H1 (cell line): Measurements from ENCODE around the gene CORO1C. TPM values are rescaled to one million over a fixed set of nuclear protein-coding genes. Genes with fewer than 3 reads are reported as not detected.

Experiments
- BCL11A ChIP-seq, 2 experiments: IDR thresholded peaks; one replicate each; pipeline ENCODE4 v1.6.1; 2011; ENCODE audit warnings: low read depth in 2 of 2, low read length in 2 of 2, mild to moderate bottlenecking in 2 of 2
- CREB1 ChIP-seq: IDR thresholded peaks from 2 replicates; pipeline ENCODE4 v1.6.1; 2012; ENCODE audit warnings: inconsistent platforms
- GABPA ChIP-seq: IDR thresholded peaks from 2 replicates; pipeline ENCODE4 v1.6.1; 2011; ENCODE audit warnings: mild to moderate bottlenecking, low read length, moderate library complexity, borderline replicate concordance; ENCODE audit not compliant: insufficient read depth
- NANOG ChIP-seq: IDR thresholded peaks from 2 replicates; pipeline ENCODE4 v1.6.1; 2011; ENCODE audit warnings: low read length, low read depth, mild to moderate bottlenecking, inconsistent platforms; ENCODE audit not compliant: insufficient read depth, poor library complexity, severe bottlenecking
- polyA plus RNA-seq, 7 experiments: library from polyadenylated mRNA; depleted of rRNA in 3 of 7; stranded (reverse) in 5 of 7; unstranded in 2 of 7; fragments of >200 nt in 5 of 7; fragments of 200-250 nt in 2 of 7; gene quantifications; 1 replicate in 5 of 7; 2 replicates in 1 of 7; 4 replicates in 1 of 7; pipeline versions ENCODE4 v1.2.1 to v1.2.3, GENCODE V29; 2011 to 2013; ENCODE audit warnings: missing spikeins in 2 of 7, mixed read lengths in 2 of 7
- total RNA-seq: library from RNA; stranded (reverse); fragmentation: NEBNext Ultra II Directional; extraction: Animal tissue kit (Norgen Biotek cat#: 25700); gene quantifications from 2 replicates; pipeline ENCODE4 v1.2.1, GENCODE V29; 2021

The CORO1C gene
- total and polyA plus RNA-seq, 2 of the 8 experiments (the other 6 are each of a cell fraction or from before 2014, with no cell fraction given) = 72.7 to 120 TPM

- TF ChIP-seq CREB1 (no peak), NANOG (no peak), GABPA (no peak), BCL11A (IDR thresholded peaks at IDR 0.05; ENCODE audit: low read depth in 2 of 2, low read length in 2 of 2) (no peak)
- TF ChIP-seq, all 59 proteins: peak for 0
Measured at GRCh38 chr12:108614041-108614440, 117.3 kb downstream of the CORO1C start (continued).
